Measurements from ENCODE around the gene BBS4. TPM values are rescaled to one million over a fixed set of nuclear protein-coding genes. Genes with fewer than 3 reads are reported as not detected.

Gene BBS4
- total RNA-seq, 1 donor, result 38.0 TPM

- Histone ChIP-seq H3K36me3 (ENCODE audit: insufficient read depth, low read length) (peaks cover 45% of the 10 kb centered on the region), H3K9me3 (ENCODE audit: low read depth, low read length) (no peaks in the 10 kb centered on the region)
These were observed 51.1 kb downstream of the BBS4 start for GRCh38 chr15:72737061-72737460.

GRCh38 chr15:72737723-72738122 lies 51.7 kb downstream of the BBS4 start:
- Histone ChIP-seq H3K4me1 (ENCODE audit: insufficient read depth, low read length) (no peaks in the 10 kb centered on the region), H3K36me3 (ENCODE audit: insufficient read depth, low read length) (peaks cover 43% of the 10 kb centered on the region), H2AFZ (ENCODE audit: low read length) (no peak overlapping the region), H3K9me3 (ENCODE audit: low read depth, low read length) (no peaks in the 10 kb centered on the region), H4K20me1 (ENCODE audit: insufficient read depth, low read length) (no peaks in the 10 kb centered on the region), H3K27me3 (ENCODE audit: insufficient read depth, low read length) (no peaks in the 10 kb centered on the region), H3K4me3 (ENCODE audit: insufficient read depth, low read length) (no peak overlapping the region), H3K4me2 (ENCODE audit: insufficient read depth, low read length) (no peak overlapping the region), H3K79me2 (ENCODE audit: insufficient read depth, low read length) (no peaks in the 10 kb centered on the region), H3K27ac (ENCODE audit: low read depth, low read length) (no peak overlapping the region)
- DNase-seq (ENCODE audit: insufficient read length, low spot score, missing footprints), result no peak
- no peak for TF ChIP-seq CTCF (IDR thresholded peaks at IDR 0.05; ENCODE audit: extremely low read depth, low read depth, low read length)

More at GRCh38 chr15:72737061-72737460, 51.1 kb downstream of the BBS4 start:
- TF ChIP-seq CTCF (IDR thresholded peaks at IDR 0.05; ENCODE audit: extremely low read depth, low read depth, low read length), result no peak
- Histone ChIP-seq H3K79me2 (ENCODE audit: insufficient read depth, low read length) (no peaks in the 10 kb centered on the region), H3K4me1 (ENCODE audit: insufficient read depth, low read length) (no peaks in the 10 kb centered on the region), H3K4me3 (ENCODE audit: insufficient read depth, low read length) (no peak overlapping the region), H3K4me2 (ENCODE audit: insufficient read depth, low read length) (no peak overlapping the region), H2AFZ (ENCODE audit: low read length) (no peak overlapping the region), H3K27ac (ENCODE audit: low read depth, low read length) (no peak overlapping the region), H3K27me3 (ENCODE audit: insufficient read depth, low read length) (no peaks in the 10 kb centered on the region), H4K20me1 (ENCODE audit: insufficient read depth, low read length) (no peaks in the 10 kb centered on the region)
- DNase-seq (ENCODE audit: insufficient read length, low spot score, missing footprints), result no peak

- TF ChIP-seq CTCF (IDR thresholded peaks at IDR 0.05; ENCODE audit: extremely low read depth, low read depth, low read length), result no peak
- no peak for DNase-seq (ENCODE audit: insufficient read length, low spot score, missing footprints)
- Histone ChIP-seq H3K4me1 (ENCODE audit: insufficient read depth, low read length) (no peaks in the 10 kb centered on the region), H3K36me3 (ENCODE audit: insufficient read depth, low read length) (peaks cover 41% of the 10 kb centered on the region), H4K20me1 (ENCODE audit: insufficient read depth, low read length) (no peaks in the 10 kb centered on the region), H3K27ac (ENCODE audit: low read depth, low read length) (peak overlapping the region; percentile 29), H3K27me3 (ENCODE audit: insufficient read depth, low read length) (no peaks in the 10 kb centered on the region), H3K4me2 (ENCODE audit: insufficient read depth, low read length) (peak overlapping the region; percentile 58), H3K9me3 (ENCODE audit: low read depth, low read length) (no peaks in the 10 kb centered on the region), H2AFZ (ENCODE audit: low read length) (no peak overlapping the region), H3K79me2 (ENCODE audit: insufficient read depth, low read length) (no peaks in the 10 kb centered on the region), H3K4me3 (ENCODE audit: insufficient read depth, low read length) (peak overlapping the region; percentile 21)
These were observed 54.2 kb downstream of the BBS4 start for GRCh38 chr15:72740219-72740618.

GRCh38 chr15:72749700-72750099 lies 63.7 kb downstream of the BBS4 start:
- H3K79me2 ChIP-seq (ENCODE audit: insufficient read depth, low read length), result no peaks in the 10 kb centered on the region
- no peak for DNase-seq (ENCODE audit: insufficient read length, low spot score, missing footprints)
- TF ChIP-seq CTCF (IDR thresholded peaks at IDR 0.05; ENCODE audit: extremely low read depth, low read depth, low read length), result no peak
- peaks cover 34% of the 10 kb centered on the region for H3K36me3 ChIP-seq (ENCODE audit: insufficient read depth, low read length)
- no peaks in the 10 kb centered on the region for H4K20me1 ChIP-seq (ENCODE audit: insufficient read depth, low read length)
- H3K4me3 ChIP-seq (ENCODE audit: insufficient read depth, low read length), result no peak overlapping the region
- H3K9me3 ChIP-seq (ENCODE audit: low read depth, low read length), result no peaks in the 10 kb centered on the region
- no peak overlapping the region for H2AFZ ChIP-seq (ENCODE audit: low read length)
- no peaks in the 10 kb centered on the region for H3K4me1 ChIP-seq (ENCODE audit: insufficient read depth, low read length)
- no peak overlapping the region for H3K4me2 ChIP-seq (ENCODE audit: insufficient read depth, low read length)
- H3K27me3 ChIP-seq (ENCODE audit: insufficient read depth, low read length), result no peaks in the 10 kb centered on the region
- no peak overlapping the region for H3K27ac ChIP-seq (ENCODE audit: low read depth, low read length)
